G401 (cell line): Measurements from ENCODE around the gene DGKI. TPM values are rescaled to one million over a fixed set of nuclear protein-coding genes. Genes with fewer than 3 reads are reported as not detected.
"Not testable (repeated sequence)": the region's sequence is repeated elsewhere in the genome, so short reads cannot be mapped to it uniquely, and the experiment has no call there.

Experiments used
- DNase-seq: peaks from one replicate; pipeline ENCODE4 v3.0.0-alpha.2; 2015; ENCODE audit warnings: low spot score
- in situ Hi-C: cut with HindIII; loops from 2 replicates; pipeline ENCODE4 v1.10.0; 2016; ENCODE audit warnings: low sequenced_read_pairs, mixed read lengths
- total RNA-seq: library from RNA; depleted of rRNA; stranded (reverse); fragments of >200 nt; shearing (Covaris generic); gene quantifications from 2 replicates; pipeline ENCODE4 v1.2.3, GENCODE V29; 2014

The DGKI gene
- total RNA-seq, 1 experiment from 2014 or later: not detected

- no peak for DNase-seq
- in situ Hi-C loops: no loop called here
These were observed 372.2 kb downstream of the DGKI start for GRCh38 chr7:137474540-137475026.

- DNase-seq: no peak
- in situ Hi-C loops: no loop called here
These were observed 375.6 kb downstream of the DGKI start for GRCh38 chr7:137471128-137471527.

GRCh38 chr7:137469858-137470257, 376.9 kb downstream of the DGKI start:
- in situ Hi-C loops: no loop called here
- DNase-seq: no peak

GRCh38 chr7:137469191-137469811, 377.5 kb downstream of the DGKI start:
- DNase-seq: no peak
- in situ Hi-C loops: no loop called here

- no peak for DNase-seq
- in situ Hi-C loops: no loop called here
These were observed 383.9 kb downstream of the DGKI start for GRCh38 chr7:137462847-137463246.

- in situ Hi-C loops: no loop called here
- no peak for DNase-seq
These were observed 384.6 kb downstream of the DGKI start for GRCh38 chr7:137462074-137462715.

GRCh38 chr7:137458399-137458798, 388.4 kb downstream of the DGKI start:
- in situ Hi-C loops: no loop called here
- no peak for DNase-seq

GRCh38 chr7:137454767-137455166, 392.0 kb downstream of the DGKI start:
- in situ Hi-C loops: no loop called here
- DNase-seq: no peak

- in situ Hi-C loops: no loop called here
- DNase-seq: peak; percentile 60
These were observed 392.5 kb downstream of the DGKI start for GRCh38 chr7:137454246-137454724.

GRCh38 chr7:137453356-137453755, 393.4 kb downstream of the DGKI start:
- no peak for DNase-seq
- in situ Hi-C loops: no loop called here

GRCh38 chr7:137449016-137449415, 397.8 kb downstream of the DGKI start:
- no peak for DNase-seq
- in situ Hi-C loops: no loop called here

- DNase-seq, in situ Hi-C loops: not testable (repeated sequence)
These were observed 398.2 kb downstream of the DGKI start for GRCh38 chr7:137448572-137448971.

- DNase-seq: no peak
- in situ Hi-C loops: no loop called here
These were observed 400.7 kb downstream of the DGKI start for GRCh38 chr7:137446025-137446424.

- in situ Hi-C loops: no loop called here
- no peak for DNase-seq
These were observed 401.5 kb downstream of the DGKI start for GRCh38 chr7:137445268-137445667.

GRCh38 chr7:137443616-137444015, 403.2 kb downstream of the DGKI start:
- no peak for DNase-seq
- in situ Hi-C loops: no loop called here

- in situ Hi-C loops: no loop called here
- DNase-seq: no peak
These were observed 405.3 kb downstream of the DGKI start for GRCh38 chr7:137441451-137441850.

GRCh38 chr7:137439829-137440825, 406.6 kb downstream of the DGKI start:
- in situ Hi-C loops: no loop called here
- no peak for DNase-seq

GRCh38 chr7:137434946-137435345, 411.8 kb downstream of the DGKI start:
- DNase-seq: no peak
- in situ Hi-C loops: no loop called here

GRCh38 chr7:137434530-137434929, 412.2 kb downstream of the DGKI start:
- in situ Hi-C loops: no loop called here
- DNase-seq: no peak

- DNase-seq: no peak
- in situ Hi-C loops: no loop called here
These were observed 423.5 kb downstream of the DGKI start for GRCh38 chr7:137423321-137423720.
